H9 (cell line): ENCODE results near the gene CIB4. TPM values are rescaled to one million over a fixed set of nuclear protein-coding genes. Genes with fewer than 3 reads are reported as not detected.

Source experiments
- DNase-seq: peaks from one replicate; pipeline ENCODE4 v3.0.0-alpha.2; 2017
- H2AFZ ChIP-seq: one replicate; pipeline ENCODE4 v1.6.1; 2013; ENCODE audit warnings: mild to moderate bottlenecking, low read length, control low read depth, moderate library complexity
- H2AK5ac ChIP-seq: 2 replicates; pipeline ENCODE4 v1.6.1; 2013; ENCODE audit warnings: low read length, control low read depth, mixed read lengths; ENCODE audit not compliant: insufficient read length
- H2BK120ac ChIP-seq: one replicate; pipeline ENCODE4 v1.6.1; 2013; ENCODE audit warnings: low read depth, mild to moderate bottlenecking, low read length, control low read depth, inconsistent platforms; ENCODE audit not compliant: poor library complexity, severe bottlenecking
- H2BK12ac ChIP-seq: 2 replicates; pipeline ENCODE4 v1.6.1; 2013; ENCODE audit warnings: low read length, control low read depth, mixed read lengths, low read depth; ENCODE audit not compliant: insufficient read length
- H2BK15ac ChIP-seq: 2 replicates; pipeline ENCODE4 v1.6.1; 2013; ENCODE audit warnings: low read depth, low read length, control low read depth
- H2BK20ac ChIP-seq: one replicate; pipeline ENCODE4 v1.6.1; 2013; ENCODE audit warnings: low read depth, mild to moderate bottlenecking, low read length, control low read depth, inconsistent platforms; ENCODE audit not compliant: poor library complexity, severe bottlenecking
- H2BK5ac ChIP-seq: 2 replicates; pipeline ENCODE4 v1.6.1; 2013; ENCODE audit warnings: low read length, control low read depth, mixed read lengths; ENCODE audit not compliant: insufficient read length
- H3K14ac ChIP-seq: 2 replicates; pipeline ENCODE4 v1.6.1; 2013; ENCODE audit warnings: low read length, control low read depth; ENCODE audit not compliant: insufficient read depth
- H3K18ac ChIP-seq: 2 replicates; pipeline ENCODE4 v1.6.1; 2013; ENCODE audit warnings: low read depth, mild to moderate bottlenecking, mixed read lengths, low read length, control low read depth; ENCODE audit not compliant: insufficient read length
- H3K23ac ChIP-seq: 2 replicates; pipeline ENCODE4 v1.6.1; 2013; ENCODE audit warnings: low read length, control low read depth, mixed read lengths, low read depth; ENCODE audit not compliant: insufficient read length
- H3K23me2 ChIP-seq: 2 replicates; pipeline ENCODE4 v1.6.1; 2013; ENCODE audit warnings: low read depth, mild to moderate bottlenecking, mixed read lengths, low read length, control low read depth; ENCODE audit not compliant: insufficient read length, poor library complexity, severe bottlenecking
- H3K27ac ChIP-seq: 2 replicates; pipeline ENCODE4 v1.5.1; 2013; ENCODE audit warnings: low read length, control low read depth, mixed read lengths, low read depth; ENCODE audit not compliant: insufficient read length
- H3K27me3 ChIP-seq: 2 replicates; pipeline ENCODE4 v1.6.1; 2013; ENCODE audit warnings: low read length, control low read depth, inconsistent platforms; ENCODE audit not compliant: insufficient read depth
- H3K4ac ChIP-seq: 2 replicates; pipeline ENCODE4 v1.6.1; 2013; ENCODE audit warnings: low read depth, mild to moderate bottlenecking, control low read depth, inconsistent platforms, low read length, moderate library complexity
- H3K4me1 ChIP-seq: 2 replicates; pipeline ENCODE4 v1.6.1; 2013; ENCODE audit warnings: low read length, control low read depth, inconsistent platforms; ENCODE audit not compliant: insufficient read depth
- H3K4me2 ChIP-seq: 2 replicates; pipeline ENCODE4 v1.6.1; 2013; ENCODE audit warnings: low read length, control low read depth, mixed read lengths; ENCODE audit not compliant: insufficient read length, insufficient read depth
- H3K56ac ChIP-seq: 2 replicates; pipeline ENCODE4 v1.6.1; 2013; ENCODE audit warnings: low read depth, mild to moderate bottlenecking, mixed read lengths, low read length, control low read depth; ENCODE audit not compliant: insufficient read length
- H3K79me1 ChIP-seq: 2 replicates; pipeline ENCODE4 v1.6.1; 2013; ENCODE audit warnings: low read depth, mild to moderate bottlenecking, moderate library complexity, low read length, control low read depth, inconsistent platforms; ENCODE audit not compliant: insufficient read depth, poor library complexity, severe bottlenecking
- H3K79me2 ChIP-seq: 2 replicates; pipeline ENCODE4 v1.6.1; 2013; ENCODE audit warnings: low read length, control low read depth, inconsistent platforms; ENCODE audit not compliant: insufficient read depth
- H3K9ac ChIP-seq: 2 replicates; pipeline ENCODE4 v1.6.1; 2013; ENCODE audit warnings: low read length, control low read depth, mixed read lengths; ENCODE audit not compliant: insufficient read length; ENCODE audit errors: extremely low read depth
- H3K9me3 ChIP-seq: one replicate; pipeline ENCODE4 v1.6.1; 2013; ENCODE audit warnings: low read depth, low read length, inconsistent platforms; ENCODE audit not compliant: control insufficient read depth
- H3T11ph ChIP-seq: one replicate; pipeline ENCODE4 v1.6.1; 2013; ENCODE audit warnings: mild to moderate bottlenecking, low read length, control low read depth, inconsistent platforms
- H4K20me1 ChIP-seq: one replicate; pipeline ENCODE4 v1.6.1; 2013; ENCODE audit not compliant: control insufficient read depth, insufficient read length, insufficient read depth
- H4K5ac ChIP-seq: 2 replicates; pipeline ENCODE4 v1.6.1; 2013; ENCODE audit warnings: low read depth, mild to moderate bottlenecking, mixed read lengths, low read length, control low read depth; ENCODE audit not compliant: insufficient read length
- H4K8ac ChIP-seq: replicated peaks from 2 replicates; pipeline ENCODE4 v1.6.1; 2013; ENCODE audit warnings: low read length, control low read depth, mixed read lengths, low read depth; ENCODE audit not compliant: insufficient read length
- H4K91ac ChIP-seq: 2 replicates; pipeline ENCODE4 v1.6.1; 2013; ENCODE audit warnings: low read depth, mild to moderate bottlenecking, moderate library complexity, mixed read lengths, low read length, control low read depth; ENCODE audit not compliant: insufficient read length
- H3K27ac Mint-ChIP-seq, 3 experiments: 2 replicates in 2 of 3; 3 replicates in 1 of 3; pipeline ENCODE4 v1.8.0; 2020 to 2021; ENCODE audit warnings: mixed read lengths in 3 of 3, mild to moderate bottlenecking in 1 of 3, moderate library complexity in 1 of 3
- H3K27me3 Mint-ChIP-seq: 2 replicates; pipeline ENCODE4 v1.8.0; 2021; ENCODE audit warnings: low read depth, mild to moderate bottlenecking, moderate library complexity, mixed read lengths
- H3K36me3 Mint-ChIP-seq, 3 experiments: 2 replicates in 2 of 3; 3 replicates in 1 of 3; pipeline ENCODE4 v1.8.0; 2020 to 2021; ENCODE audit warnings: low read depth in 3 of 3, mixed read lengths in 3 of 3; ENCODE audit not compliant: insufficient read depth in 1 of 3
- H3K4me1 Mint-ChIP-seq, 2 experiments: 2 replicates each; pipeline ENCODE4 v1.8.0; 2020; ENCODE audit warnings: mixed read lengths in 2 of 2
- H3K4me3 Mint-ChIP-seq, 2 experiments: 2 replicates in 1 of 2; 3 replicates in 1 of 2; pipeline ENCODE4 v1.8.0; 2020 to 2021; ENCODE audit warnings: mild to moderate bottlenecking in 2 of 2, mixed read lengths in 2 of 2, moderate library complexity in 1 of 2
- H3K9me3 Mint-ChIP-seq, 2 experiments: 2 replicates in 1 of 2; 3 replicates in 1 of 2; pipeline ENCODE4 v1.8.0; 2020; ENCODE audit warnings: mild to moderate bottlenecking in 2 of 2, mixed read lengths in 2 of 2, moderate library complexity in 1 of 2
- CTCF ChIP-seq: fragments of 200-600 bp; sonication (generic); conservative IDR thresholded peaks from 3 replicates; pipeline ENCODE4 v1.8.0; 2021; ENCODE audit warnings: antibody characterized with exemption, mild to moderate bottlenecking
- WGBS: extraction: QIAGEN DNeasy Blood & Tissue Kit; methylation state at CpG from one replicate; pipeline ENCODE4 v1.1.7; 2013; ENCODE audit warnings: missing lambda C conversion rate, low lambda C conversion rate, mixed read lengths; ENCODE audit not compliant: insufficient read length; ENCODE audit errors: extremely low coverage; 5-methylcytosine and 5-hydroxymethylcytosine counted together
- total RNA-seq: library from RNA; stranded (reverse); gene quantifications from 2 replicates; pipeline ENCODE4 v1.2.1, GENCODE V29; 2021

CIB4 gene
- total RNA-seq, 1 experiment from 2014 or later = not detected

GRCh38 chr2:26540961-26541360 lies 100.2 kb downstream of the CIB4 start:
- Histone ChIP-seq H2BK15ac (no peak overlapping the region), H3K27ac (no peak overlapping the region), H3K14ac (no peak overlapping the region), H3K9ac (no peak overlapping the region), H3K4me1 (peaks cover 2% of the 10 kb centered on the region; the same call in 1 of the 2 replicates), H4K91ac (no peak overlapping the region), H2AK5ac (no peak overlapping the region), H3K4ac (no peak overlapping the region), H3K79me2 (no peaks in the 10 kb centered on the region), H2AFZ (no peak overlapping the region), H2BK12ac (no peak overlapping the region), H2BK120ac (no peak overlapping the region), H4K20me1 (no peaks in the 10 kb centered on the region), H3K18ac (no peak overlapping the region), H2BK5ac (no peak overlapping the region), H3K79me1 (no peaks in the 10 kb centered on the region), H3K23ac (no peak overlapping the region), H4K5ac (no peak overlapping the region), H3K27me3 (no peaks in the 10 kb centered on the region), H3K9me3 (no peaks in the 10 kb centered on the region), H3T11ph (no peak overlapping the region), H3K23me2 (no peaks in the 10 kb centered on the region), H2BK20ac (no peak overlapping the region), H4K8ac (no peak overlapping the region), H3K4me2 (no peak overlapping the region), H3K56ac (no peak overlapping the region)
- no CpG with 5 or more reads among the region's 6 CpGs for WGBS
- H3K9me3 Mint-ChIP-seq = no peaks in the 10 kb centered on the region
- peaks cover 29 to 43% of the 10 kb centered on the region in 2 experiments for H3K4me1 Mint-ChIP-seq
- no peaks in the 10 kb centered on the region for H3K36me3 Mint-ChIP-seq
- no peak for TF ChIP-seq CTCF
- no peak for DNase-seq
- H3K4me3 Mint-ChIP-seq = no peak overlapping the region
- H3K27ac Mint-ChIP-seq = no peak overlapping the region
- H3K27me3 Mint-ChIP-seq = peaks cover 3% of the 10 kb centered on the region; the same call in 1 of the 2 replicates
